HEK293 (cell line): ENCODE measurements around the gene CCHCR1.
A peak's percentile ranks its signal among the peaks of the same experiment; 100 is the strongest.

Experiments used
- BCL11A ChIP-seq: fragments of 450-650 bp; formaldehyde crosslinking; IDR thresholded peaks from 2 replicates; pipeline ENCODE4 v1.5.1; 2016; ENCODE audit warnings: low read depth, missing biosample characterization, missing genetic modification characterization
- EGR2 ChIP-seq: fragments of 450-650 bp; formaldehyde crosslinking; IDR thresholded peaks from 2 replicates; pipeline ENCODE4 v1.5.1; 2016; ENCODE audit warnings: low read depth, missing biosample characterization, missing genetic modification characterization
- HOXA7 ChIP-seq: sonication (generic); formaldehyde crosslinking; IDR thresholded peaks from 2 replicates; pipeline ENCODE4 v1.8.1; 2022; ENCODE audit warnings: missing genetic modification reagents, borderline replicate concordance
- HOXD13 ChIP-seq: sonication (generic); formaldehyde crosslinking; IDR thresholded peaks from 2 replicates; pipeline ENCODE4 v1.8.0; 2022; ENCODE audit warnings: missing genetic modification reagents, borderline replicate concordance
- KLF10 ChIP-seq: fragments of 450-650 bp; IDR thresholded peaks from 2 replicates; pipeline ENCODE4 v1.5.1; 2018; ENCODE audit warnings: missing biosample characterization, mild to moderate bottlenecking, missing genetic modification characterization
- PRDM1 ChIP-seq: fragments of 450-650 bp; formaldehyde crosslinking; IDR thresholded peaks from 2 replicates; pipeline ENCODE4; 2016; ENCODE audit warnings: missing biosample characterization, missing genetic modification characterization
- ZNF19 ChIP-seq: fragments of 450-650 bp; formaldehyde crosslinking; IDR thresholded peaks from 2 replicates; pipeline ENCODE4; 2016; ENCODE audit warnings: missing biosample characterization, missing genetic modification characterization, low read depth
- ZNF221 ChIP-seq: fragments of 450-650 bp; formaldehyde crosslinking; IDR thresholded peaks from 2 replicates; pipeline ENCODE4 v1.5.1; 2017; ENCODE audit warnings: missing biosample characterization, missing genetic modification characterization, borderline replicate concordance
- ZNF24 ChIP-seq: fragments of 450-650 bp; formaldehyde crosslinking; IDR thresholded peaks from 2 replicates; pipeline ENCODE4 v1.5.1; 2016; ENCODE audit warnings: missing biosample characterization, missing genetic modification characterization
- ZNF391 ChIP-seq: fragments of 450-650 bp; formaldehyde crosslinking; IDR thresholded peaks from 2 replicates; pipeline ENCODE4 v1.5.1; 2016; ENCODE audit warnings: low read depth, missing biosample characterization, missing genetic modification characterization, borderline replicate concordance
- ZNF548 ChIP-seq: fragments of 450-650 bp; formaldehyde crosslinking; IDR thresholded peaks from 2 replicates; pipeline ENCODE4 v1.5.1; 2016; ENCODE audit warnings: missing biosample characterization, missing genetic modification characterization
- ZNF558 ChIP-seq: fragments of 450-650 bp; formaldehyde crosslinking; IDR thresholded peaks from 2 replicates; pipeline ENCODE4 v1.5.1; 2016; ENCODE audit warnings: missing biosample characterization, missing genetic modification characterization
- ZNF571 ChIP-seq: fragments of 450-650 bp; formaldehyde crosslinking; IDR thresholded peaks from 2 replicates; pipeline ENCODE4 v1.5.0; 2017; ENCODE audit warnings: missing biosample characterization, missing genetic modification characterization
- ZNF600 ChIP-seq: fragments of 450-650 bp; formaldehyde crosslinking; IDR thresholded peaks from 2 replicates; pipeline ENCODE4 v1.5.1; 2016; ENCODE audit warnings: missing biosample characterization, missing genetic modification characterization
- ZNF629 ChIP-seq: fragments of 450-650 bp; formaldehyde crosslinking; IDR thresholded peaks from 2 replicates; pipeline ENCODE4 v1.5.1; 2017; ENCODE audit warnings: missing biosample characterization, missing genetic modification characterization
- ZNF670 ChIP-seq: fragments of 450-650 bp; formaldehyde crosslinking; IDR thresholded peaks from 2 replicates; pipeline ENCODE4 v1.5.1; 2016; ENCODE audit warnings: missing biosample characterization, missing genetic modification characterization, low read depth
- TF ChIP-seq, protein P1 (sequence below): fragments of 450-650 bp; formaldehyde crosslinking; IDR thresholded peaks from 2 replicates; pipeline ENCODE4 v1.5.1; 2016; ENCODE audit warnings: missing biosample characterization, missing genetic modification characterization
- TF ChIP-seq, protein P2 (sequence below): fragments of 450-650 bp; formaldehyde crosslinking; IDR thresholded peaks from 2 replicates; pipeline ENCODE4 v1.5.1; 2017; ENCODE audit warnings: missing biosample characterization, missing genetic modification characterization
- TF ChIP-seq, protein P3 (sequence below): fragments of 450-650 bp; formaldehyde crosslinking; conservative IDR thresholded peaks from 2 replicates; pipeline ENCODE4 v1.5.1; 2016; ENCODE audit warnings: low read depth, missing biosample characterization, missing genetic modification characterization
- TF ChIP-seq, protein P4 (sequence below): fragments of 450-650 bp; formaldehyde crosslinking; IDR thresholded peaks from 2 replicates; pipeline ENCODE4 v1.5.1; 2017; ENCODE audit warnings: missing biosample characterization, mild to moderate bottlenecking, missing genetic modification characterization, moderate library complexity
- TF ChIP-seq, protein P5 (sequence below): fragments of 450-650 bp; formaldehyde crosslinking; IDR thresholded peaks from 2 replicates; pipeline ENCODE4 v1.5.1; 2016; ENCODE audit warnings: missing biosample characterization, missing genetic modification characterization
- TF ChIP-seq, protein P6 (sequence below): fragments of 450-650 bp; formaldehyde crosslinking; IDR thresholded peaks from 2 replicates; pipeline ENCODE4 v1.5.1; 2016; ENCODE audit warnings: missing biosample characterization, missing genetic modification characterization
- TF ChIP-seq, protein P7 (sequence below): fragments of 450-650 bp; formaldehyde crosslinking; IDR thresholded peaks from 2 replicates; pipeline ENCODE4 v1.5.1; 2016; ENCODE audit warnings: missing biosample characterization, missing genetic modification characterization

Gene CCHCR1

DNA sequence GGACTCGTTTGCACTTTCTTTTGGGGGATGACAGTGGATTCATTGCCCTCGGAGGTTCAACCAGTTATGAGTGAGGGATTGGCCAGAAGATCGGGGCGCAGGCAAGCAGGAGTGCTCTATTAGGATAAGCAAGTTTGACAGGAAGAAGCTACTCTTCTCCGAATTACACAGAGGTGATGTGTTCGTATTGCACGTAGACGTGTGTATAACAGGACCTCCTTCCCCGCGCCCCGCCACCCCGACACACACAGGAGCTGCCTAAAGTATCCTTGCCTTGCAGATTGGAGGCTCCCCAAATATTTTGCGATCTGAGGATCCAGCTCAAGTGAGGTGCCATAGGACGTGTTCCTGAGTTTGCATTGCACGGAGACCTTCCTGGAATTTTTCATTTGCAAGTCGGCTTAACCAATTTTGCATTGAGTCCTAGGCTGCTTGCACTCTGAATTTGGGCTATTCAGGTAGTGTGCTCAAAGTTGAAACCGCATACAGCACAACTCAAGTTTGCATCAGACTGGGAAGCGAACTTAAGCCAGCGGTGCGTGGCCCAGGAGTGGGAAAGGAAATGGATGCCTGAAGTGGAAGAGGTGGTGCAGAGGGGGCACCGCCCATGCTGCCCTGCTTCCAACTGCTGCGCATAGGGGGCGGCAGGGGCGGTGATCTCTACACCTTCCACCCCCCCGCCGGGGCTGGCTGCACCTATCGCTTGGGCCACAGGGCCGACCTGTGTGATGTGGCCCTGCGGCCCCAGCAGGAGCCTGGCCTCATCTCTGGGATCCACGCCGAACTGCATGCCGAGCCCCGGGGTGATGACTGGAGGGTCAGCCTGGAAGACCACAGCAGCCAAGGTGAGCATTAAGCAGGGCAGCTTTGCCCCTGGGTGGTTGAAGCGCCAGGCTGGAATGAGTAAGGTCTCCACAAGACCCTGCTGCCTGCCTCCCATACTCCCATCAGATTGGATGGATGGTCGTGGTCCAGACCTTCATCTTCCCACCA lies 1.6 kb upstream of the CCHCR1 start (continued):
- TF ChIP-seq ZNF391 (tag by site-specific recombination) (no peak), ZNF19 (no peak), ZNF24 (tag by site-specific recombination) (no peak), ZNF670 (tag by site-specific recombination) (no peak), KLF10 (tag by site-specific recombination) (no peak), BCL11A (tag by site-specific recombination) (no peak), PRDM1 (no peak), ZNF600 (tag by site-specific recombination) (no peak), ZNF571 (tag by site-specific recombination) (no peak), ZNF629 (no peak), ZNF548 (tag by site-specific recombination) (no peak), ZNF558 (no peak), ZNF221 (tag by site-specific recombination) (no peak), HOXA7 (CRISPR knock-in tag) (no peak), HOXD13 (no peak), EGR2 (tag by site-specific recombination) (peak; percentile 87)
- TF ChIP-seq, protein P1, sequence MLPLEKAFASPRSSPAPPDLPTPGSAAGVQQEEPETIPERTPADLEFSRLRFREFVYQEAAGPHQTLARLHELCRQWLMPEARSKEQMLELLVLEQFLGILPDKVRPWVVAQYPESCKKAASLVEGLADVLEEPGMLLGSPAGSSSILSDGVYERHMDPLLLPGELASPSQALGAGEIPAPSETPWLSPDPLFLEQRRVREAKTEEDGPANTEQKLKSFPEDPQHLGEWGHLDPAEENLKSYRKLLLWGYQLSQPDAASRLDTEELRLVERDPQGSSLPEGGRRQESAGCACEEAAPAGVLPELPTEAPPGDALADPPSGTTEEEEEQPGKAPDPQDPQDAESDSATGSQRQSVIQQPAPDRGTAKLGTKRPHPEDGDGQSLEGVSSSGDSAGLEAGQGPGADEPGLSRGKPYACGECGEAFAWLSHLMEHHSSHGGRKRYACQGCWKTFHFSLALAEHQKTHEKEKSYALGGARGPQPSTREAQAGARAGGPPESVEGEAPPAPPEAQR (tag by site-specific recombination): no peak
- TF ChIP-seq, protein P2, sequence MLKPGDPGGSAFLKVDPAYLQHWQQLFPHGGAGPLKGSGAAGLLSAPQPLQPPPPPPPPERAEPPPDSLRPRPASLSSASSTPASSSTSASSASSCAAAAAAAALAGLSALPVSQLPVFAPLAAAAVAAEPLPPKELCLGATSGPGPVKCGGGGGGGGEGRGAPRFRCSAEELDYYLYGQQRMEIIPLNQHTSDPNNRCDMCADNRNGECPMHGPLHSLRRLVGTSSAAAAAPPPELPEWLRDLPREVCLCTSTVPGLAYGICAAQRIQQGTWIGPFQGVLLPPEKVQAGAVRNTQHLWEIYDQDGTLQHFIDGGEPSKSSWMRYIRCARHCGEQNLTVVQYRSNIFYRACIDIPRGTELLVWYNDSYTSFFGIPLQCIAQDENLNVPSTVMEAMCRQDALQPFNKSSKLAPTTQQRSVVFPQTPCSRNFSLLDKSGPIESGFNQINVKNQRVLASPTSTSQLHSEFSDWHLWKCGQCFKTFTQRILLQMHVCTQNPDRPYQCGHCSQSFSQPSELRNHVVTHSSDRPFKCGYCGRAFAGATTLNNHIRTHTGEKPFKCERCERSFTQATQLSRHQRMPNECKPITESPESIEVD: no peak
- TF ChIP-seq, protein P3, sequence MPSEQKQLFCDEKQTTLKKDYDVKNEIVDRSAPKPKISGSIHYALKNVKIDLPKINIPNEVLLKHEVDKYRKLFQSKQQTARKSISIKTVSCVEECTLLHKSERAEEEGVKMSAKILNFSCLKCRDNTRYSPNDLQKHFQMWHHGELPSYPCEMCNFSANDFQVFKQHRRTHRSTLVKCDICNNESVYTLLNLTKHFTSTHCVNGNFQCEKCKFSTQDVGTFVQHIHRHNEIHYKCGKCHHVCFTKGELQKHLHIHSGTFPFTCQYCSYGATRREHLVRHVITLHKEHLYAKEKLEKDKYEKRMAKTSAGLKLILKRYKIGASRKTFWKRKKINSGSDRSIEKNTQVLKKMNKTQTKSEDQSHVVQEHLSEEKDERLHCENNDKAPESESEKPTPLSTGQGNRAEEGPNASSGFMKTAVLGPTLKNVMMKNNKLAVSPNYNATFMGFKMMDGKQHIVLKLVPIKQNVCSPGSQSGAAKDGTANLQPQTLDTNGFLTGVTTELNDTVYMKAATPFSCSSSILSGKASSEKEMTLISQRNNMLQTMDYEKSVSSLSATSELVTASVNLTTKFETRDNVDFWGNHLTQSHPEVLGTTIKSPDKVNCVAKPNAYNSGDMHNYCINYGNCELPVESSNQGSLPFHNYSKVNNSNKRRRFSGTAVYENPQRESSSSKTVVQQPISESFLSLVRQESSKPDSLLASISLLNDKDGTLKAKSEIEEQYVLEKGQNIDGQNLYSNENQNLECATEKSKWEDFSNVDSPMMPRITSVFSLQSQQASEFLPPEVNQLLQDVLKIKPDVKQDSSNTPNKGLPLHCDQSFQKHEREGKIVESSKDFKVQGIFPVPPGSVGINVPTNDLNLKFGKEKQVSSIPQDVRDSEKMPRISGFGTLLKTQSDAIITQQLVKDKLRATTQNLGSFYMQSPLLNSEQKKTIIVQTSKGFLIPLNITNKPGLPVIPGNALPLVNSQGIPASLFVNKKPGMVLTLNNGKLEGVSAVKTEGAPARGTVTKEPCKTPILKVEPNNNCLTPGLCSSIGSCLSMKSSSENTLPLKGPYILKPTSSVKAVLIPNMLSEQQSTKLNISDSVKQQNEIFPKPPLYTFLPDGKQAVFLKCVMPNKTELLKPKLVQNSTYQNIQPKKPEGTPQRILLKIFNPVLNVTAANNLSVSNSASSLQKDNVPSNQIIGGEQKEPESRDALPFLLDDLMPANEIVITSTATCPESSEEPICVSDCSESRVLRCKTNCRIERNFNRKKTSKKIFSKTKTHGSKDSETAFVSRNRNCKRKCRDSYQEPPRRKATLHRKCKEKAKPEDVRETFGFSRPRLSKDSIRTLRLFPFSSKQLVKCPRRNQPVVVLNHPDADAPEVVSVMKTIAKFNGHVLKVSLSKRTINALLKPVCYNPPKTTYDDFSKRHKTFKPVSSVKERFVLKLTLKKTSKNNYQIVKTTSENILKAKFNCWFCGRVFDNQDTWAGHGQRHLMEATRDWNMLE (tag by site-specific recombination): no peak
- TF ChIP-seq, protein P4, sequence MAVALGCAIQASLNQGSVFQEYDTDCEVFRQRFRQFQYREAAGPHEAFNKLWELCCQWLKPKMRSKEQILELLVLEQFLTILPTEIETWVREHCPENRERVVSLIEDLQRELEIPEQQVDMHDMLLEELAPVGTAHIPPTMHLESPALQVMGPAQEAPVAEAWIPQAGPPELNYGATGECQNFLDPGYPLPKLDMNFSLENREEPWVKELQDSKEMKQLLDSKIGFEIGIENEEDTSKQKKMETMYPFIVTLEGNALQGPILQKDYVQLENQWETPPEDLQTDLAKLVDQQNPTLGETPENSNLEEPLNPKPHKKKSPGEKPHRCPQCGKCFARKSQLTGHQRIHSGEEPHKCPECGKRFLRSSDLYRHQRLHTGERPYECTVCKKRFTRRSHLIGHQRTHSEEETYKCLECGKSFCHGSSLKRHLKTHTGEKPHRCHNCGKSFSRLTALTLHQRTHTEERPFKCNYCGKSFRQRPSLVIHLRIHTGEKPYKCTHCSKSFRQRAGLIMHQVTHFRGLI (tag by site-specific recombination): no peak
- TF ChIP-seq, protein P5, sequence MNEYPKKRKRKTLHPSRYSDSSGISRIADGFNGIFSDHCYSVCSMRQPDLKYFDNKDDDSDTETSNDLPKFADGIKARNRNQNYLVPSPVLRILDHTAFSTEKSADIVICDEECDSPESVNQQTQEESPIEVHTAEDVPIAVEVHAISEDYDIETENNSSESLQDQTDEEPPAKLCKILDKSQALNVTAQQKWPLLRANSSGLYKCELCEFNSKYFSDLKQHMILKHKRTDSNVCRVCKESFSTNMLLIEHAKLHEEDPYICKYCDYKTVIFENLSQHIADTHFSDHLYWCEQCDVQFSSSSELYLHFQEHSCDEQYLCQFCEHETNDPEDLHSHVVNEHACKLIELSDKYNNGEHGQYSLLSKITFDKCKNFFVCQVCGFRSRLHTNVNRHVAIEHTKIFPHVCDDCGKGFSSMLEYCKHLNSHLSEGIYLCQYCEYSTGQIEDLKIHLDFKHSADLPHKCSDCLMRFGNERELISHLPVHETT (tag by site-specific recombination): no peak
- TF ChIP-seq, protein P6, sequence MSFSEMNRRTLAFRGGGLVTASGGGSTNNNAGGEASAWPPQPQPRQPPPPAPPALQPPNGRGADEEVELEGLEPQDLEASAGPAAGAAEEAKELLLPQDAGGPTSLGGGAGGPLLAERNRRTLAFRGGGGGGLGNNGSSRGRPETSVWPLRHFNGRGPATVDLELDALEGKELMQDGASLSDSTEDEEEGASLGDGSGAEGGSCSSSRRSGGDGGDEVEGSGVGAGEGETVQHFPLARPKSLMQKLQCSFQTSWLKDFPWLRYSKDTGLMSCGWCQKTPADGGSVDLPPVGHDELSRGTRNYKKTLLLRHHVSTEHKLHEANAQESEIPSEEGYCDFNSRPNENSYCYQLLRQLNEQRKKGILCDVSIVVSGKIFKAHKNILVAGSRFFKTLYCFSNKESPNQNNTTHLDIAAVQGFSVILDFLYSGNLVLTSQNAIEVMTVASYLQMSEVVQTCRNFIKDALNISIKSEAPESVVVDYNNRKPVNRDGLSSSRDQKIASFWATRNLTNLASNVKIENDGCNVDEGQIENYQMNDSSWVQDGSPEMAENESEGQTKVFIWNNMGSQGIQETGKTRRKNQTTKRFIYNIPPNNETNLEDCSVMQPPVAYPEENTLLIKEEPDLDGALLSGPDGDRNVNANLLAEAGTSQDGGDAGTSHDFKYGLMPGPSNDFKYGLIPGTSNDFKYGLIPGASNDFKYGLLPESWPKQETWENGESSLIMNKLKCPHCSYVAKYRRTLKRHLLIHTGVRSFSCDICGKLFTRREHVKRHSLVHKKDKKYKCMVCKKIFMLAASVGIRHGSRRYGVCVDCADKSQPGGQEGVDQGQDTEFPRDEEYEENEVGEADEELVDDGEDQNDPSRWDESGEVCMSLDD (tag by site-specific recombination): no peak
- TF ChIP-seq, protein P7, sequence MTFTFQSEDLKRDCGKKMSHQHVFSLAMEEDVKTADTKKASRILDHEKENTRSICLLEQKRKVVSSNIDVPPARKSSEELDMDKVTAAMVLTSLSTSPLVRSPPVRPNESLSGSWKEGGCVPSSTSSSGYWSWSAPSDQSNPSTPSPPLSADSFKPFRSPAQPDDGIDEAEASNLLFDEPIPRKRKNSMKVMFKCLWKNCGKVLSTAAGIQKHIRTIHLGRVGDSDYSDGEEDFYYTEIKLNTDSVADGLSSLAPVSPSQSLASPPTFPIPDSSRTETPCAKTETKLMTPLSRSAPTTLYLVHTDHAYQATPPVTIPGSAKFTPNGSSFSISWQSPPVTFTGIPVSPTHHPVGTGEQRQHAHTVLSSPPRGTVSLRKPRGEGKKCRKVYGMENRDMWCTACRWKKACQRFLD (tag by site-specific recombination): no peak
